Left cardiac atrium (tissue), 4 donors: Measurements from ENCODE around the gene TEDC1. TPM values are rescaled to one million over a fixed set of nuclear protein-coding genes. Genes with fewer than 3 reads are reported as not detected.

Experiments
- ATAC-seq, 2 donors: fragments of 200-7000 bp; cut with Tn5 transposase; one replicate each; pipeline ENCODE4 v1.9.1; 2020; ENCODE audit warnings: mild to moderate bottlenecking in 2 of 2, moderate library complexity in 2 of 2
- DNase-seq: peaks from one replicate; pipeline ENCODE4 v3.0.0-alpha.2; 2020
- intact Hi-C, 2 donors: fragments of 100-400 bp; cut with DNase I; formaldehyde crosslinking; loops; one replicate each; pipeline versions ENCODE4 v1.14.1 to v1.15.1; 2022 to 2023
- total RNA-seq, 2 donors: library from RNA; stranded (reverse); fragmentation: NEBNext Ultra II Directional; extraction: Animal tissue kit (Norgen Biotek cat#: 25700); gene quantifications; one replicate each; pipeline ENCODE4 v1.2.1, GENCODE V29; 2021
- donor health status: DM: no; HTN: yes; CAD: no.
- donor health status: DM: no; HTN: yes; CAD: no; lungs with severe emphysema.
- donor health status: DM: yes; HTN: yes; CAD: no.
- donor health status: Dilated cardiomyopathy.

TEDC1 gene
- total RNA-seq, 2 donors from 2014 or later: 5.1 to 5.9 TPM

DNA sequence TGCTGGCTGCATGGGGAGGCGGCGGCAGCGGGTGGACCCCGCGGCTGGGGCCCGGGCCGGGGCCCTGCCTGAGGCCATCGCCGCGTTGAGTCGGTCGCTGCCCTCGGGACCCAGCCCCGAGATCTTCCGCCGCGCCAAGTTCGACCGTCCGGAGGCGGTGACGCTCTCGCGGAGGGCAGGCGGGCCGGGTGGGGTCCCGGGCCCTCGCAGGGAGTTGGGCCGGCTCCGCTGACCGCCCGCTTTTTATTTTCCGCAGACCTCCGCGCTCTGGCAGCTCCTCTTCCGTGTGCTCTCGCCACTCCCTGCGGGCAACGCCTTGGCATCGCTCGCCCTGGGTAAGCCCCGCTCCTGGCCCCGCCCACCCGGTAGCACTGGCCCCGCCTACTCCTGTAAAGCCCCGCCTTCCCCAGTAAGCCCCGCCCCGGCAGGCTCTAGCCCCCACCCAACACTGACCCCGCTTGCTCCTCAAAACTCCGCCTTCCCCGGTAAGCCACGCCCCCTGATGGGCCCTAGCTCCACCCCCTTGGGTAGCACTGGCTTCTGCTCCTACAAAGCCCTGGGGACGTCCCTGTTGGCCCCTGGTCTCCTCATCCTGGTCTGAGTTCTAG is 424 bp downstream of the TEDC1 start:
- peak; percentile 78 for DNase-seq
- ATAC-seq: peak in 1 of 2 donors; percentile 20
- intact Hi-C loops: no loop called here

DNA sequence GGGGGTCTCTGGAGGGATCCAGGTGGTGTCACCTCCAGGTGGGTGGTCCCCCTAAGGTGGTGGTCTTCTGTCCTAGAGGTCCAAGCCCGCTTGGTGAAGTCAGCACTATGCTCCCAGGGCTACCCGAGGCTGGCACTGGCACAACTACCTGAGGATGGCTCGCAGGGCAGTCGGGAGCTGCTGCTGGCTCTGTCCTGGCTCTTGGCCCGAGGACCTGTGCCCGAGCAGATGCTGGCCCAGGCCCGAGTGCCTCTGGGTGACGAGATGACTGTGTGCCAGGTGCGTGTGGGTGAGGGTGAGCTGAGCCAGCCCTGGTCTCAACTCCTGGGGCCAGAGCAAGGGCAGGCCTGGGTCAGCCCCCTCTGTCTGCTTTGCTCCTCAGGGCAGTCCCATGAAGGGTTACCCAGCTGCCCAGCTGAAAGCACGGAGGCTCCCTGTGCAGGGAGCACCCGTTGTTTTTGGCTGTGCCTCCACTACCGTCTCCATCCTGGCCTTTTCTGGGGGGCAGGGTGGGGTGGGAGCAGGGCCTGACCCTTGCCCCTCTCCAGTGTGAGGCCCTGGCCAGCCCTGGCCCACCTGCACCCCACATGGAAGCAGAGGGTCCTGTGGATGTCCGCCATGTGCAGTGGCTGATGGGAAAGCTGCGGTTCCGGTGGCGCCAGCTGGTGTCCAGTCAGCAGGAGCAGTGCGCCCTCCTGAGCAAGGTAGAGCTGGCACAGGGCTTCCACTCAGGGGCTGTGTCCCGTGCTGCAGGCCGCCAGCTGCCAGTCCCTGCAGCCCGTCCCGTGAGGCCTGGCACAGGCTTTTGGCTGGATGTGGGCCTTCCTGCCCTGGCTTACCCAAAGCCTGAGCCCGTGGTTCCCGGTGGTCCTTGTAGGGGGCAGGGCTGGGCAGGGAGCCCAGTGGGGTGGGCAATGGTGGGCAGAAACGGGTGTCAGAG is 1.3 kb downstream of the TEDC1 start:
- DNase-seq: peak; percentile 60
- intact Hi-C loops: no loop called here
- no peak for ATAC-seq

DNA sequence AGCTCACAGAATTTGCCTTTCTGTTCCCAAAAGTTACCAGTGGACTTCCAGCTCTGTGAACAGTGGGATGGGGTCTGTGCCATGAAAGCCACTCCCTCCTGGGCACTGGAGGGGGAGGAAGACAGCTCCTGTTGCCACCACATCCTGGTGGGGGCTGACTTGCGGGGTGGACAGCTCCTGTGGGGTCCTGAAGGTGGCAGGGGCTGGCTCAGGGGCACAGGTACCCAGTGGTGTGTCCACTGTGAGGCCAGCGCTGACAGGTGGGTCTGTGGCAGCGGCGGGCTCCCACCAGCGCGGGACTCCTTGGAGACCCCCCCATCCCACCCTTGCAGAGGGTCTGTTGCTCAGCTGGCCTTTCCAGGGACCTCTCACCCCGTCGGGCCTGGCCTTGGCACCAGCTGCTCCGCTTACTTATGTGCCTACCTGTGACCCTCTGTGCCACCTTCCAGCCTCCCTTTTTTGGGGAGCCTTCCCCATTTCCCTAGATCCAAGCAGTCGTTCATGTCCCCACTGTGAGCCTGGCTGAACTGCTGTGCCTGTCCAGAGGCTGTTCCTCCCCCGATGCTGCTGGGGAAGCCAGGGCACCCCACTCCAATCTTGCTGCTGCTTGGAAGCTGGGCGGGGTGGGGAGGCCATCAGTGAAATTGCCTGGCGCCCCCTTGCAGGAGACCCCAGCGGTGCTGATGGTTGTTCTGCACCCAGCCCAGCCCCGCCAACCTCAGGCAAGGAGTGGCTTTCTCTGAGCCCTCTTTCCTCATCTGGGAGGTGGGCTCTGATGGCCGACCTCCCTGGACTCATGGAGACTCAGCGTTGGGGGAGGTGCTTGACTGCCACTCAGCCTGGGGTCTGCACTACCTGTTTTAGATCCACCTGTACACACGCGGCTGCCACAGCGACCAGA is 2.2 kb downstream of the TEDC1 start:
- intact Hi-C loops: no loop called here
- ATAC-seq: no peak

DNA sequence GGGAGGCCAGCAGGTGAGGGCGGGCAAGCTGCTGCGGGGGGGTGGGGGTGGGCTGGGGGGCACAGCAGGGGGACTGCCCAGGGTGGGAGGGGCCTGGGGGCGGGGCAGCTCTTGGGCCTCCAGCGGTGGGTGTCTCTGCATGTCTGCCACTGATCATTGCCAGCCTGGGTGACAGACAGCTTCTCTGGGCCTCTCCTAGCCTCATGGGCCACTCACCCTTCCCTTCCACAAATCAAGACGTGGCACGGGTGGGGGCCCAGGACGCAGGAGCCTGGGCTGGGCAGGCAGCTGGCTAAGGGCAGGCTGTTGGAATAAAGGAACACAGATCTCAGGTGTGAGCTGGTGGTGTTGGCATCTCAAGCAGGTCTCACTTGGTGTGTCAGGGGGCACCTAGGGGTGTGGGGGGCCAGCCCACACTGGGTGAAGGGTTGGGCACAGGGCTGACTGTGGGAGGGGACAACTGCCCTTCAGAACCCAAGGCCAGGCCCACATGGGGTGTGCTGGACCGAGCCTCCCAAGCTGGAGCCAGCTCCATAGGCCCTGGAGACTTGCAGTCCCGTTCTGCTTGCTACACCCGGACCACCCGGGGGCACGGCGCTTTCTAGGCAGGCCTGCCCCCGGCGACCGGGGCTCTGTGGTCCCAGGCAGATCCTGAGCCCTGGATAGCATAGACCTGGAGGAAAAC is 3.0 kb downstream of the TEDC1 start:
- DNase-seq (peak; percentile 22), ATAC-seq (no peak)
- intact Hi-C loops: no loop called here

More for the DNA sequence above, 2.2 kb downstream of the TEDC1 start:
- DNase-seq: peak; percentile 34

DNA sequence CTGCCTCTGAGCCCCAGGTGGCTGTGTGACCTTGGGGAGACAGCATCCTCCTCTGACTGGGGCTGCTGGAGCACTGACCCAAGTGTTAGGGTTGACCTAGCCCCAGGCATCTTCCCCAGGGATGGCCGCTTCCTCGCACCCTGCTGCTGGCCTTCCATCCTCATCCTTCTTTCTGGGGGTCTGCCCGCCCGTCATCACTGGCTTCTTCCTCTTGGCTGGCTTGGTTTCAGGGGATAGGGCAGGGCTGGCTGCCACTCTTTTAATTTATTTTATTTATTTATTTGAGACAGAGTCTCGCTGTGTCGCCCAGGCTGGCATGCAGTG is 3.5 kb downstream of the TEDC1 start:
- intact Hi-C loops: no loop called here
- DNase-seq (no peak), ATAC-seq (no peak)

DNA sequence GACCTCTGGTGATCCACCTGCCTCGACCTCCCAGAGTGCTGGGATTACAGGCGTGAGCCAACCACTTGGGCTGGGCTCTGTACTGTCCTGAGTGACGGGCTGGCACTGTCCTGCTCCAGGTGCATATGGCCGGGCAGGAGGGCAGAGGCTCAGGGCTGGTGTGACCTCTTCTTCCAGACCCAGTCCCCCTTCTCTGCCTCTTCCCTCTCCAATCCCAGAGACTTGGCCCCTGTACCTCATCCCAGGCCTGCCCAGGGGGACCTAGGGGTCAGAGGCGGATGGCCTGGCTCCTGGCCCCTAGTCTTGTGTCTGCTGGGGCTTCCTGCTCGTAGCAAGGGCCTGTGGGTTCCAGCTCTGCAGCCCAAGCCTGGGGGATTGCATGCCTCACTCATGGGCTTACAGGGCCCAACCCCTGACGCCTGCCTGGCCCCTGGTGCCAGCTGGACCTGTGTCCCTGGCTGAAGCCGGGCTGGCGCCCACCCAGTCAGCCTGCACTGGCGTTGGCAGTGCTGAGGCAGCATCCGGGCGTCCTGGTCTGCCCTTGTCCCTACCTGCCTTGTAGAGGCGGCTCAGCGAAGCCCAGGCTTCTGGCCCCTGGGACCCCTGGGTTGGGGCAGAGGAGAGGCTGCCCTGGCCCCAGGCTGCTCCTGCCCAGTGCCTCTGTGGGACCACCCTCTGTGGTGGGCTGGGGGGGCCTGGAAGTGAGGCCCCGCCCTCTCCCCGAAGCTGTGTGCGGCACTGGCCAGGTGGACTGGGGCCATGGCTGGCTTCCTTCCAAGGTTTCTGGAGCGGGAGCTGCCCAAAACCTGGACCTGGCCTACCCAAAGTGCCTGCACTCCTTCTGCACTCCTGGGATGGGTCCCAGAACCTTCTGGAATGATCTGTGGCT is 4.3 kb downstream of the TEDC1 start:
- ATAC-seq: no peak
- peak; percentile 28 for DNase-seq
- intact Hi-C loops: no loop called here

DNA sequence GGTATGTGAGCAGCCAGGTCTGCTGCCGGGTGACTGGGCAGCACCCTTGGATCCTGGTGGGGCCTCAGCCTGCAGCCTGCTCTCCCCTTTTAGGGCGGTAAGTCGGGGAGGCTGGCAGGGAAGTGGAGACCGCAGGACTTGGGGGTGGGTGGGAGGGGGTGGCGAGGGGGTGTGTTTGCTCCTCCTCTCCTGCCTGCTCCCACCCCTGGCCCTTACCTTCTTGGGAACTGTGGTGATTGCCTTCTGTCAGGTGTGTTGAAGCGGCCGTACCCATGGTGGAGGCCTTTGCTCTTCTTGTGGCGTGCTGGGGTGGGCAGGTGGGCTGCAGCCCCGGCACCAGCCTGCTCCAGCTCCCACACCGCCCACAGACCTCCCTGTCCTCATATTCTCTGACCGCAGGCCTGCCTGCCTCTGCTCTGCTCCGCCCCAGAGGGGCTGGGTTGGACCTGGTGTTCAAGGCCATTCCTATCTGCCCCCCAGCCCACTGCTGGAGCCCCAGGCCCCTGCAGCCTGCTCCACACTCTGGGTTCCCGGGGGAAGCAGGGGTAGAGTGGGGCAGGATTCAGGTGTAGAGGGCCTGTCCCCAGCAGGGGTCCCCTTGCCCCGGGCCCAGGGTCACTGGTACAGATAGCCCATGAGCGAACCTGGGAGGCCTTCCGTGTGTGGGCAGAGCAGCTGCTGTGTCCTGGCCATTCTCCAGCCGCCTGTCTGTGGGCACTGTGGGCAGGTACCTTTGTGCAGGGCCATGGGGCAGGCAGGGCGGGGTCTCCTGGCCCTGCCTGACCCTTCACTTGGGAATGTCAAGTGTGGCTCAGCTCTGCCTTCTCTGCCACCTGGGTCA is 5.2 kb downstream of the TEDC1 start:
- DNase-seq (peak; percentile 22), ATAC-seq (no peak)
- intact Hi-C loops: no loop called here

DNA sequence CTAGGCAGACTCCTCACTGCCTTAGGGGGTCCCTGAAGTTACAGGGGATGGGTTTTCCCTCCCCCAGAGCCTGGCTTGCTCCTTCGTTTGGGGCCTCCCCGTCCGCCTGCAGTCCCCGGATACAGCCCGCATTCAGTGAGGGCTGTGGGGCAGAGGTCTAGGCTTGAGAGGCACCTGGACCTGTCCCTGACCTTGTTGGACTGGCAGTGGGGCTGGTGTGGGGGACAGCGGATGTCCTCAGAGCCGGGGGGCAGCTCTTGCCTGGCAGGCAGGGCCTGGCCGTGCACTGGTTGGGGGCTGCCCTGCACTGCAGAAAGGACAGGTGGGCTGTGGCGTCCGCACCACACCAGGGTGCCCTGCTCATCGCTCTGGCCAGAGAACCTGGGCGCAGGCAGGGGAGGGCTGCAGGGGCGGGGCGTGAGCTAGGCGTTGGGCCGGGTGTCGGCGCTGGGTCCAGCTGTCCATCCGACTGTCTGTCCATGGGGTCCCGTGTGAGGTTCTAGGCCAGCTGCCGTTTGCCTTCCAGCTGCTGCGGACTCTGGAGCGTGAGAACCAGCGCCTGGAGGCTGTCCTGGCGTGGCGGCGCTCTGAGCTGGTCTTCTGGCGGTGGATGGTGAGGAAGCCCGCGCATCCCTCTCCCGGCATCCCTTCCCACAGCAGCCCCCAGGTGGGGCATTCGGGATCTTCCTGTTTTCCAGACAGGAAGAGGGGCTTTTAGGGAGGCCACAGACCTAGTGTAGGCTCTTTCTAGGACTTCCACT is 6.0 kb downstream of the TEDC1 start:
- no peak for DNase-seq
- intact Hi-C loops: no loop called here
- ATAC-seq: no peak

DNA sequence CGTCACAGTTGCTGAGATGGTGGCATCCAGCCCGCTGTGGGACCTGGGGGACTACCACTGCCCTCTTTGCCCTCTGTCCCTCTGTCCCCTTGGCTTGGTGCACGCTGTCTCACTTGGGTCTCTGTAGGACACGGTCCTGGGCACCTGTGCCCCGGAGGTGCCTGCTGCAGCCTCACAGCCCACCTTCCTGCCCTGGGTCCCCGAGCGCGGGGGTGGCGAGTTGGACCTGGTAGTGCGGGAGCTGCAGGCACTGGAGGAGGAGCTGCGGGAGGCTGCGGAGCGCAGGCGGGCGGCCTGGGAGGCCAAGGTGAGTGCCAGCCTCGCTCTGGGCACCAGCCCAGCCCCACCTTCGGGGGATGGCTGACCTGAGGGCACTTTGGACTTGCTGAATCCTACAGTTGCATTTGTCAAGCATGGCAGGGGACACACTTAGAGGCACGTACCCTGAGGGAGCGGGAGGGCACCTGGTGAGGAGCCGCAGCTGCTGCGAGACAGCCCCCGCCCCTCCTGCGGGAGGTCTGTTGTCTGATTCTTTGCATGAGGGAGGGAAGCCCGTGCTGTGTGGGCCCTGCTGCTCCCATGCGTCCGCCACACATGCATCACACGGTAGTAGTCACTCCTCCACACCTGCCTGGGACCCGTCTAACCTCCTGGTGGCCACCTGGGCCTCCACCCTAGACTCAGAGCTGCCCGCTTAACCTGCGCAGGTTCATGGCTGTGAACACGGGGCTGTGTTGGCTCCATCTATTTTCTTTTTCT is 6.8 kb downstream of the TEDC1 start:
- no peak for DNase-seq
- intact Hi-C loops: no loop called here
- no peak for ATAC-seq

DNA sequence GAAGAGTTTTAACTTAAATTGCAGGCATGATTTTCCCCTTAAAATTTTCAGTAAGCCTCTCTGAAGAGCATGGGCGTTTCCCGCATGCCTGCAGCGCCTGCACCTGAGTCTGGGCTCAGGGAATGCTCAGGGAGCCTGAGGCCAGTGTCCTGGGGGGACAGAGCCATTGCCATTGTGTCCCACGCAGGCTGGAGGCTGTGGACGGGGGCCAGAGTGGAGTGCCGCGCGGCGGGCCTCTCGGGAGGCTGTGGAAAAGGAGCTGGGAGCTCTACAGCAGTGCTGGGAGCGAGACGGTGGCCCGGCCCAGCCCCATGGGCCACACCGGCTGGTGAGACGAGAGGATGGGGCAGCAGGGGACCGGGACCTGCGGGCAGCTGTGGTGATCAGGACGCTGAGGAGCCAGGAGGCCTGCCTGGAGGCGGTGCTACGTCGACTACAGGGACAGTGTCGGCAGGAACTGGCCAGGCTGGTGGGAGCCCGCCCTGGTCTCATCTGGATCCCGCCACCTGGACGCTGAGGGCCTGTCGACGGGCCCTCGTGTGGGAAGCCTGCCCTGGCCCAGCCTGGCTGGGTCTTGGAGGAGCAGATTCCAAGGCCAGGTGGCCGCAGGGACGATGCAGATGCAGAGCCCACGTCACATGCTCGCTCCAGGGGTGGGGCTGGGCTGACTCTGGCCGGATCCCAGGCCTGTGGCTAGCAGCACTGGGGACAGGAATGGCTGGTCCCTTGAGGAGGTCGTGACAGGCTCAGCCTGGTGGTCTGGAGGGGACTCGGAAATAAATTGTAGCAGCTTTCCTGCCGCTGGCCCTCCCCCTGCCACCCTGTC is 7.6 kb downstream of the TEDC1 start:
- intact Hi-C loops: no loop called here

DNA sequence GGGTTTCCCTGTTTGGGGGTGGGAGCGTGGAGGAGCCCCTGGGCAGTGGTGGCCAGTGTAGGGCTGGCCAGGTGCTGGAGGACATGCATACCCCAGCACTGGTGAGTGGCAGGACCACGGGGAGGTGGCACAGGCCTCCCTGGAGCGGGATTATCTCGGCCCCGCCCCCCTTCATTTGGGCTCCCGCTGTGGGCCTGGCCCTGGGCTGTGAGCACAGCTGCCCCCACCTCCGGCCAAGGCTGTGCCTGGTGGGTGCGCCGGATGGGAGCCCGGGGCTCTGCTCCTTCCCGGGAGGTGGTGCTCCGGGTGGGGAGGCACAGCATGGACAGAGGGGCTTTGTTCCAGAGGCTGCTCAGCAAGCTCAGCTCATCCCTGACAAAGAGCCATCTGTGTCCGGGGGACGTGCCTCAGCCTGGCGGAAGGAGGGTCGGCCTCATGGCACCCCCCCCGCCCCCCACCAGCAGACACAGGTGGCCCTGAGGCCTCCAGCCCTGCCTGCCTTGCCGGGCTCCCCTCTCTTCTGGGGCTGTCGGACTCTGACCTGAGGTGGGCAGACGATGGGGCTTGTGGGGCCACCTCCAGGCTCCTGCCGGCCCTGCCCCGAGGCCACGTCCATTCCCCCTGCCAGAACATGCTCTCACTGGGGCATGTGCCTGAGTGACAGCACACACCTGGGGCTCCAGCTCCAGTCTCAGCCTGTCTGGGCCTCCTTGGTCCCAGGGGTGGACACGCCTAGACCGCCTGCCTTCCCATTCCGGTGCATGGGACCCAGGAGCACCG is 8.4 kb downstream of the TEDC1 start:
- DNase-seq (no peak), ATAC-seq (peak in 1 of 2 donors; percentile 3)
- intact Hi-C loops: no loop called here

More for the DNA sequence above, 7.6 kb downstream of the TEDC1 start:
- ATAC-seq (no peak), DNase-seq (no peak)

DNA sequence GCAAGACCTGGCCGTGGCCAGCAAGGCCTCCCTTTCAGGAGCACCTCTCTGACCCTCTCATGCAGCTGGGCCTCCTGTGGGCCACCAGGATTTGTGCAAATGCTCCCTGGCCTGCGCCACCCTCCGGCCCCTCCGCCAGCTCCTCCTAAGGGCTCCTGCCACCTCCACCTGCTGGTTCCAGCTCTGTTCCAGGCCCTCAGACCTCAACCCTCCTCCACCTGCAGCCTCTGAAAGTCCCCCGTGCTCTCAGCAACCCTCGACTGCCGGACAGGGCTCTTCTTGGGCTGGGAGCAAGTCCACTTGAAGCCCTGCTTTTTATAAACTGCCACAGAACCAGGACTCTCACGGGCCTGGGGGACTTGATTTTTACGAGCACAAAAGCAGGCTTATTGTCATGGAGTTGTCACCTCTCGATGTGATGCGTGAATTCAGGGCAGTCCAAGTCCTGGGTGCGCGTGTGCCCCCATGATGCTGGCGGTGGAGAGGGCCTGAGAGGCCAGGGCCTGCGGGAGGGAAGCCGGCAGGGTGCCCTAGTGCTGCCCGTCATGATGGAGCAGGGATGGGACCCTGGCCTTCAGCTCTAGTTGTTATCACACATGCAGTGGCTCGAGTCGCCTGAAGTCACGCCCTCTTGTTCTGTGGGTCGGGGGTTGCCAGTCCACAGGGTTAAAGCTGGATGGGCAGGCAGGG is 9.1 kb downstream of the TEDC1 start:
- ATAC-seq (no peak), DNase-seq (no peak)
- intact Hi-C loops: no loop called here

DNA sequence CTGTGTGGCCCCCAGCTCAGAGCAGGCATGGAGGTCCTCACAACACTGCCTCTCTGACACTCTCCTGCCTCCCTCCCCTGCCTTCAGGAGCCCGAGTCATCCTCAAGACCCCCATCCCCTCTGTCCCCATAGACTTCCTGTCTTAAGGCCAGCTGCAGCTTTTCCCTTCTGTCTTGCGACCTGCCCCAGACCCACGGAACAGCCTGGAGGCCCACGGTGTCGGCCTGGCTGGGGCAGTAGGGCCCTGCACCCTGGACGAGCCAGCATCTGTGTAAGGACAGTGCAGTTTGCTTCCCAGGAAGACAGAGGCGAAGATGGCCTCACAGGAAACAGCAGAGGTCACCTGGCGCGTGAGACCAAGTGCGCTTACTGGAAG is 9.7 kb downstream of the TEDC1 start:
- ATAC-seq: no peak
- no peak for DNase-seq
- intact Hi-C loops: no loop called here
